K562 (cell line): ENCODE data around the gene TK1. TPM values are rescaled to one million over a fixed set of nuclear protein-coding genes. Genes with fewer than 3 reads are reported as not detected.
A peak's percentile ranks its signal among the peaks of the same experiment; 100 is the strongest.

Experiments used
- ATAC-seq: fragments of 200-7000 bp; cut with Tn5 transposase; 3 replicates; pipeline ENCODE4 v1.9.1; 2020; ENCODE audit warnings: moderate library complexity
- BruUV-seq: library from RNA; stranded (reverse); fragments of 400-500 nt; replicated peaks from 2 replicates; lab custom pipeline; 2021; lab: Mats Ljungman, UMichigan
- CTCF ChIA-PET: fragments of 300-600 bp; formaldehyde crosslinking; extraction: SDS; loops from one replicate; lab custom pipeline; 2021; ENCODE audit warnings: low intra/inter-chr PET ratio; lab: Yijun Ruan, JAX
- POLR2A ChIA-PET: fragments of 300-600, 350-650 bp; sonication (Branson Sonifier 250); formaldehyde crosslinking; extraction: SDS; loops from one replicate; lab custom pipeline; 2021; ENCODE audit warnings: antibody characterized with exemption, inconsistent platforms; lab: Yijun Ruan, JAX
- DNase-seq, 4 experiments: peaks; one replicate each; pipeline versions ENCODE4 v3.0.0 to v3.0.0-alpha.2; 2011 to 2018; ENCODE audit warnings: low spot score in 3 of 4, mixed read lengths in 3 of 4; ENCODE audit errors: extremely low read depth in 1 of 4
- FAIRE-seq: peaks from 2 replicates; lab custom pipeline; 2011; peaks lifted over from hg19 to GRCh38; lab: Jason Lieb, UNC
- H2AFZ ChIP-seq: 2 replicates; pipeline ENCODE4 v1.6.0; 2011; ENCODE audit warnings: low read depth, low read length, control low read depth, inconsistent platforms
- H3K27ac ChIP-seq: fragments of 200-600 bp; 3 replicates; pipeline ENCODE4 v1.8.0; 2011; ENCODE audit warnings: low read depth, mild to moderate bottlenecking, control low read depth, inconsistent platforms, low read length, moderate library complexity, mixed read lengths; ENCODE audit errors: extremely low read depth
- H3K27me3 ChIP-seq, 2 experiments: fragments of 300-600 bp in 1 of 2; 2 replicates in 1 of 2; 3 replicates in 1 of 2; pipeline versions ENCODE4 v1.6.0 to v1.8.0; 2011; ENCODE audit warnings: inconsistent platforms in 2 of 2, low read length in 2 of 2, mild to moderate bottlenecking in 1 of 2, mixed read lengths in 1 of 2, moderate library complexity in 1 of 2; ENCODE audit not compliant: control insufficient read depth in 2 of 2, insufficient read depth in 2 of 2
- H3K36me3 ChIP-seq: fragments of 300-600 bp; 3 replicates; pipeline ENCODE4 v1.8.0; 2011; ENCODE audit warnings: mild to moderate bottlenecking, low read length, inconsistent platforms; ENCODE audit not compliant: control insufficient read depth, insufficient read depth
- H3K4me1 ChIP-seq, 2 experiments: fragments of 200-600 bp in 1 of 2; replicated peaks in 1 of 2; 2 replicates in 1 of 2; 3 replicates in 1 of 2; pipeline versions ENCODE4 v1.5.1 to v1.8.0; 2011; ENCODE audit warnings: inconsistent platforms in 2 of 2, low read length in 2 of 2, mild to moderate bottlenecking in 1 of 2, mixed read lengths in 1 of 2, moderate library complexity in 1 of 2; ENCODE audit not compliant: control insufficient read depth in 2 of 2, insufficient read depth in 2 of 2
- H3K4me2 ChIP-seq: 2 replicates; pipeline ENCODE4 v1.6.1; 2011; ENCODE audit warnings: low read length, control low read depth, inconsistent platforms, mixed read lengths; ENCODE audit not compliant: insufficient read depth
- H3K4me3 ChIP-seq: fragments of 200-600 bp; sonication (generic), shearing (Covaris generic); 2 replicates; pipeline ENCODE4 v1.5.1; 2016; ENCODE audit warnings: control low read depth, inconsistent platforms
- H3K79me2 ChIP-seq: fragments of 200-600 bp; 3 replicates; pipeline ENCODE4 v1.8.0; 2011; ENCODE audit warnings: low read length, inconsistent platforms; ENCODE audit not compliant: control insufficient read depth, insufficient read depth
- H3K9ac ChIP-seq, 2 experiments: 2 replicates each; pipeline versions ENCODE4 v1.6.0 to v1.6.1; 2011; ENCODE audit warnings: low read depth in 2 of 2, low read length in 2 of 2, control low read depth in 1 of 2, inconsistent platforms in 1 of 2, mild to moderate bottlenecking in 1 of 2, mixed read lengths in 1 of 2; ENCODE audit not compliant: insufficient read depth in 1 of 2
- H3K9me1 ChIP-seq: one replicate; pipeline ENCODE4 v1.6.0; 2011; ENCODE audit warnings: inconsistent platforms, mild to moderate bottlenecking, low read length, moderate library complexity; ENCODE audit not compliant: control insufficient read depth, insufficient read depth
- H3K9me3 ChIP-seq: replicated peaks from 2 replicates; pipeline ENCODE4 v1.5.1; 2011; ENCODE audit warnings: low read depth, low read length, inconsistent platforms; ENCODE audit not compliant: control insufficient read depth, insufficient read depth
- H4K20me1 ChIP-seq: replicated peaks from 2 replicates; pipeline ENCODE4 v1.6.1; 2011; ENCODE audit warnings: low read length, inconsistent platforms, mixed read lengths; ENCODE audit not compliant: control insufficient read depth, insufficient read depth
- BRD4 ChIP-seq: fragments of 200-600 bp; sonication (generic); IDR thresholded peaks from 2 replicates; pipeline ENCODE4 v1.6.1; 2017; ENCODE audit warnings: inconsistent platforms
- C11orf30 ChIP-seq: fragments of 450-650 bp; IDR thresholded peaks from 2 replicates; pipeline ENCODE4 v1.6.1; 2016; ENCODE audit warnings: low read depth, mild to moderate bottlenecking
- CBFB ChIP-seq: sonication (generic); formaldehyde crosslinking; IDR thresholded peaks from 2 replicates; pipeline ENCODE4 v1.4.0; 2020; ENCODE audit warnings: mild to moderate bottlenecking, missing genetic modification reagents
- CREB1 ChIP-seq, 2 experiments: sonication (generic) in 1 of 2; formaldehyde crosslinking in 1 of 2; IDR thresholded peaks; 2 replicates each; pipeline versions ENCODE4 v1.6.1 to v1.8.0; 2012 to 2022; ENCODE audit warnings: inconsistent platforms in 1 of 2, mild to moderate bottlenecking in 1 of 2, missing genetic modification reagents in 1 of 2, moderate library complexity in 1 of 2
- DEAF1 ChIP-seq: fragments of 450-650 bp; formaldehyde crosslinking; IDR thresholded peaks from 2 replicates; pipeline ENCODE4 v1.4.0; 2020; ENCODE audit warnings: mild to moderate bottlenecking, moderate library complexity
- ELF4 ChIP-seq: fragments of 450-650 bp; formaldehyde crosslinking; IDR thresholded peaks from 2 replicates; pipeline ENCODE4 v1.4.0; 2022; ENCODE audit warnings: missing genetic modification characterization
- FOXM1 ChIP-seq, 2 experiments: fragments of 450-650 bp in 1 of 2; sonication (generic) in 1 of 2; formaldehyde crosslinking in 1 of 2; IDR thresholded peaks; 2 replicates each; pipeline versions ENCODE4 v1.6.1 to v1.9.0; 2017 to 2022; ENCODE audit warnings: low read depth in 2 of 2, mild to moderate bottlenecking in 2 of 2, missing genetic modification reagents in 1 of 2, moderate library complexity in 1 of 2
- HDAC1 ChIP-seq, 2 experiments: fragments of 450-650 bp; IDR thresholded peaks; 2 replicates each; pipeline ENCODE4 v1.6.1; 2016 to 2017; ENCODE audit warnings: inconsistent platforms in 1 of 2, mild to moderate bottlenecking in 1 of 2, moderate library complexity in 1 of 2
- NCOA6 ChIP-seq: fragments of 450-650 bp; IDR thresholded peaks from 2 replicates; pipeline ENCODE4 v1.6.1; 2017; ENCODE audit warnings: mild to moderate bottlenecking
- POLR2G ChIP-seq: fragments of 200-400 bp; formaldehyde crosslinking; IDR thresholded peaks from 2 replicates; pipeline ENCODE4 v1.6.1; 2017; ENCODE audit warnings: low read depth, mild to moderate bottlenecking, antibody characterized with exemption, low read length, moderate library complexity
- ZNF3 ChIP-seq: fragments of 250-450 bp; sonication (Bioruptor Pico); IDR thresholded peaks from 2 replicates; pipeline ENCODE4 v1.5.0; 2021; ENCODE audit warnings: mild to moderate bottlenecking, moderate library complexity
- ZNF347 ChIP-seq: fragments of 450-650 bp; formaldehyde crosslinking; IDR thresholded peaks from 2 replicates; pipeline ENCODE4 v1.4.0; 2020; ENCODE audit warnings: low read depth, mild to moderate bottlenecking, moderate library complexity
- ZNF449 ChIP-seq: fragments of 250-450 bp; sonication (Bioruptor Pico); IDR thresholded peaks from 2 replicates; pipeline ENCODE4 v1.8.0; 2022; ENCODE audit warnings: moderate library complexity, mild to moderate bottlenecking, inconsistent platforms
- ZNF644 ChIP-seq: fragments of 200-800 bp; sonication (Bioruptor generic); IDR thresholded peaks from 2 replicates; pipeline ENCODE4 v1.6.1; 2016; ENCODE audit warnings: low read depth, missing genetic modification characterization, missing compliant biosample characterization
- ZNF655 ChIP-seq: fragments of 250-450 bp; sonication (Bioruptor Pico); IDR thresholded peaks from 2 replicates; pipeline ENCODE4 v1.5.0; 2021
- WGBS: fragments of 100-300 bp; shearing (Covaris generic); methylation state at CpG from one replicate; pipeline ENCODE4 v1.1.6; 2016; ENCODE audit warnings: low coverage, mixed read lengths; ENCODE audit not compliant: insufficient coverage; ENCODE audit errors: missing lambda C conversion rate; 5-methylcytosine and 5-hydroxymethylcytosine counted together
- in situ Hi-C: fragments of 300-500 bp; cut with MboI; formaldehyde crosslinking; loops from 4 replicates; pipeline ENCODE4 v1.15.0; 2018; ENCODE audit warnings: inconsistent platforms, mixed read lengths
- intact Hi-C: fragments of 100-400 bp; cut with micrococcal nuclease; formaldehyde crosslinking; loops from 2 replicates; pipeline ENCODE4 v1.14.2; 2022
- polyA plus RNA-seq, 8 experiments: library from polyadenylated mRNA; depleted of rRNA in 4 of 8; stranded (reverse) in 5 of 8; unstranded in 3 of 8; fragments of >200 nt; fragmentation: Nextera tagmentation in 2 of 8; fragmentation: Illumina TruSeq in 1 of 8; extraction: Ambion mirVana in 2 of 8; extraction: Trizol in 1 of 8; gene quantifications; 2 replicates each; pipeline versions ENCODE4 v1.2.1 to v1.2.3, GENCODE V29; 2011 to 2014; ENCODE audit warnings: inconsistent platforms in 1 of 8, missing spikeins in 1 of 8
- total RNA-seq, 7 experiments: library from RNA; depleted of rRNA in 6 of 7; stranded (reverse); fragments of >200 nt in 6 of 7; fragmentation: Illumina TruSeq in 2 of 7; extraction: Trizol in 2 of 7; gene quantifications; 2 replicates each; pipeline versions ENCODE4 v1.2.1 to v1.2.3, GENCODE V29; 2011 to 2021; ENCODE audit warnings: low replicate concordance in 1 of 7

TK1 gene
- total and polyA plus RNA-seq, 9 of the 15 experiments (the other 6 are each of a cell fraction or from before 2014, with no cell fraction given) = 8.4 to 280 (median 103) TPM

GRCh38 chr17:78182504-78182903, 4.3 kb downstream of the TK1 start (continued):
- no peak for TF ChIP-seq HDAC1 (IDR thresholded peaks at IDR 0.05)
- no peak for TF ChIP-seq BRD4
- TF ChIP-seq ZNF655 (CRISPR knock-in tag) = no peak
- no peak for TF ChIP-seq FOXM1 (IDR thresholded peaks at IDR 0.05; ENCODE audit: low read depth)
- no peak for TF ChIP-seq FOXM1 (CRISPR knock-in tag; IDR thresholded peaks at IDR 0.05; ENCODE audit: low read depth)
- TF ChIP-seq POLR2G = peak; percentile 41; the same call in 1 of the 2 replicates

DNA sequence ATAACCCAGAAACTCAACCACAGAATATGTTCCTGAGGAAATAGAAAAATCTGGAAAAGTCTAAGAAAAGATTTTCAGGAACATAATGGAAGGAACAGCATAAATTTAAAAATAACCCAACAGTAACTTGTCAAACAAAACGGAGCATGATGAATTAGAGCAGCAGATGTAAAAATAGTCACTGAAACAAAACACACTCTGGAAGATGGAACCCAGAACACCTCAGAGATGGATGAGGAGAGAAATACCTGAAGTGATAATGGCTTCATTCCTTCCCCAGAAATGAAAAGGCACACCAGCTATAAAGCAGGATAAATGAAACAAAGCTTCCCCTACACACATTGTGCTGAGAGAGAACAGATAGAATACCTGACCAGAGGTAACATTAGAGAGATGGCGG, 6.3 kb downstream of the TK1 start:
- Histone ChIP-seq H4K20me1 (peaks cover 9% of the 10 kb centered on the region; the same call in 1 of the 2 replicates), H3K4me1 (peaks cover 17 to 40% of the 10 kb centered on the region in 2 experiments), H3K27ac (no peak overlapping the region), H3K79me2 (peaks cover 32% of the 10 kb centered on the region), H3K4me2 (no peak overlapping the region), H3K27me3 (no peaks in the 10 kb centered on the region), H3K36me3 (peaks cover 95% of the 10 kb centered on the region; the same call in 2 of the 3 replicates), H3K9ac (0 out of 4 replicates have a peak overlapping the region, but pooled peaks of 1 of the 2 experiments have one; percentile 21)
- in situ Hi-C loops = no loop called here
- FAIRE-seq (no peak), ATAC-seq (no peak), DNase-seq (no peak)
- BruUV-seq = no TSS peak
- intact Hi-C loops = no loop called here
- 81% methylated on average over 2 of the region's 2 CpGs for WGBS
- TF ChIP-seq CREB1 (IDR thresholded peaks at IDR 0.05) (no peak), CREB1 (CRISPR knock-in tag; IDR thresholded peaks at IDR 0.05) (no peak), ZNF3 (no peak), NCOA6 (no peak), ELF4 (CRISPR knock-in tag) (no peak), DEAF1 (CRISPR knock-in tag) (no peak), ZNF644 (tag) (no peak), C11orf30 (no peak), ZNF449 (CRISPR knock-in tag) (no peak), CBFB (CRISPR knock-in tag) (no peak), ZNF347 (no peak)
- TF ChIP-seq, all 486 proteins: peak for 0
- H2AFZ ChIP-seq = no peak overlapping the region
- ChIA-PET POLR2A (interaction anchor here (0.7 to 1.0 kb wide), 2 partner anchors 11 to 195 kb away, joined by 3 read pairs; no protein-coding TSS in a partner anchor), CTCF (no interaction called here)
- H3K9me3 ChIP-seq = no peaks in the 10 kb centered on the region
- no peak overlapping the region for H3K4me3 ChIP-seq
- no peaks in the 10 kb centered on the region for H3K9me1 ChIP-seq
